Measurements from ENCODE around the gene POLDIP2.

DNA sequence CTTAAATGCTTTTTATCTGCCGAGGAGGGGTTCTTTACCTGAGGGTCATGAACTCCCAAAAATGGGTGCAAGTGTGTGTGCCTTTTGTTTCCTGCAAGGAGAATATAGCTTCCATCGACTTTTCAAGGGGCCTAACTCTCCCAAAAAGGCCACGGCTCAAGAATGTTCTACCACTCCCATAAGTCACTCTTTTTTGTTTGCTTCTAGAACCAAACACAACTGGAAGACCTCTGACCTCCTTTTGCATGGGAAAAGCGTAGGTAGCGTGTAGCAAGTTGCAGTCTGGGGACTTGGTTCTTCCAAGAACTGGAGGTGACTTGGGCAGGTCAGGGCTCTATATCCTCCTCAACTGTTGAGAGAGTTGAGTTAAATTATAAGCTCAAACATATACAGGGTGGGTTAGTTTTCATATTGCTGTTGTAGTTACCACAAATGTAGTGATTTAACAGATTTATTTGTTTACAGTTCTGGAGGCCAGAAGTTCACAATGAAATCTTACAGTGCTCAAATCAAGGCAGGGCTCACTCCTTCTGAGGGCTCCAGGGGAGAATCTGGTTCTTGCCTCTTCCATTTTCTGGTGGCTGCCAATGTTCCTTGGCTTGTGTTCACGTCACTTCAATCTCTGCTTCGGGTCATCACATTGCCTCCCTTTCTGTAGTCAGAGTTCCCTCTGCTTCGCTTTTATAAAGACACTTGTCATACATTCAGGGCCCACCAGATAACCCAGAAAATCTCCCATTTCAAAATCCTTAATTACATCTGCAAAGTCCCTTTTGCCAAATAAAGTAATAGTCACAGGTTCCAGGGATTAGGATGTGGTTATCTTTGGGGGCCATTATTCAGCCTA lies 36.9 kb downstream of the POLDIP2 start:
- TF ChIP-seq, protein P1, sequence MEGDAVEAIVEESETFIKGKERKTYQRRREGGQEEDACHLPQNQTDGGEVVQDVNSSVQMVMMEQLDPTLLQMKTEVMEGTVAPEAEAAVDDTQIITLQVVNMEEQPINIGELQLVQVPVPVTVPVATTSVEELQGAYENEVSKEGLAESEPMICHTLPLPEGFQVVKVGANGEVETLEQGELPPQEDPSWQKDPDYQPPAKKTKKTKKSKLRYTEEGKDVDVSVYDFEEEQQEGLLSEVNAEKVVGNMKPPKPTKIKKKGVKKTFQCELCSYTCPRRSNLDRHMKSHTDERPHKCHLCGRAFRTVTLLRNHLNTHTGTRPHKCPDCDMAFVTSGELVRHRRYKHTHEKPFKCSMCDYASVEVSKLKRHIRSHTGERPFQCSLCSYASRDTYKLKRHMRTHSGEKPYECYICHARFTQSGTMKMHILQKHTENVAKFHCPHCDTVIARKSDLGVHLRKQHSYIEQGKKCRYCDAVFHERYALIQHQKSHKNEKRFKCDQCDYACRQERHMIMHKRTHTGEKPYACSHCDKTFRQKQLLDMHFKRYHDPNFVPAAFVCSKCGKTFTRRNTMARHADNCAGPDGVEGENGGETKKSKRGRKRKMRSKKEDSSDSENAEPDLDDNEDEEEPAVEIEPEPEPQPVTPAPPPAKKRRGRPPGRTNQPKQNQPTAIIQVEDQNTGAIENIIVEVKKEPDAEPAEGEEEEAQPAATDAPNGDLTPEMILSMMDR (IDR thresholded peaks at IDR 0.05), result no peak
- TF ChIP-seq POLR2A (IDR thresholded peaks at IDR 0.05), result no peak
- no peak for TF ChIP-seq POLR2AphosphoS5 (IDR thresholded peaks at IDR 0.05)
- no peak for TF ChIP-seq EP300 (IDR thresholded peaks at IDR 0.05; ENCODE audit: low read depth)
